ENCODE results near the gene EVPL.

DNA sequence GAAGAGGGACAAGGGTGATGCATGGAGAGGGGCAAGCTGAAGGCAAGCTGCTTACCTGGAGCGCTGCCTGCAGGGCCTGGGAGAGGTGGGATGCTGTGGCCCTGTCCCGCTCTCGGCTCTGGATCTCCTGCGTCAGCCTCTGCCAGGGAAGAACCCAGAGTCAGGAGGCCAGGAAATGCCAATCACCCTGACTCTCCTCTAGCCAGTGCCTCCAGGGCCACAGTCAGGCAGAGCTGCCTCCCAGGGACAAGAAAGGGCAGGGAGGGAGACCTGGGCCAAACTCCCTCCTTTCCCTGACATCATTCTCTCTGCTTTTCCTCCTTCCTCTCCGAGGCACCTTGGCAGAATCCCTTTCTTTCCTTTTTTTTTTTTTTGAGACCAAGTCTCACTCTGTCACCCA is 15.2 kb downstream of the EVPL start:
- TF ChIP-seq POLR2A (IDR thresholded peaks at IDR 0.05; ENCODE audit: low read length) (no peak), GATA1 (IDR thresholded peaks at IDR 0.05; ENCODE audit: low read depth, low read length) (no peak)
